Upper lobe of left lung (tissue), 6 donors: ENCODE results near the gene ING3. TPM values are rescaled to one million over a fixed set of nuclear protein-coding genes. Genes with fewer than 3 reads are reported as not detected.
"Not testable (repeated sequence)": the region's sequence is repeated elsewhere in the genome, so short reads cannot be mapped to it uniquely, and the experiment has no call there.

Experiments used
- ATAC-seq, 2 donors: fragments of 200-7000 bp; cut with Tn5 transposase; one replicate each; pipeline ENCODE4 v1.9.1; 2022; ENCODE audit warnings: mild to moderate bottlenecking in 2 of 2, moderate library complexity in 2 of 2; ENCODE audit not compliant: low FRiP score in 2 of 2
- DNase-seq, 2 donors: peaks; one replicate each; pipeline ENCODE4 v3.0.0-alpha.2; 2019 to 2020
- H3K27ac ChIP-seq, 4 donors: fragments of 200-600 bp; sonication (generic); one replicate each; pipeline ENCODE4 v1.5.1; 2016 to 2019
- H3K27me3 ChIP-seq, 4 donors: fragments of 200-600 bp; sonication (generic); one replicate each; pipeline ENCODE4 v1.5.1; 2017 to 2019
- H3K36me3 ChIP-seq, 4 donors: fragments of 200-600 bp; sonication (generic); one replicate each; pipeline ENCODE4 v1.5.1; 2016 to 2019
- H3K4me1 ChIP-seq, 4 donors: fragments of 200-600 bp; sonication (generic); one replicate each; pipeline ENCODE4 v1.5.1; 2018 to 2019
- H3K4me3 ChIP-seq, 4 donors: fragments of 200-600 bp; sonication (generic); one replicate each; pipeline ENCODE4 v1.5.1; 2017 to 2019; ENCODE audit warnings: mild to moderate bottlenecking in 2 of 4, moderate library complexity in 1 of 4
- H3K9me3 ChIP-seq, 4 donors: fragments of 200-600 bp; sonication (generic); one replicate each; pipeline ENCODE4 v1.5.1; 2018 to 2019
- EP300 ChIP-seq, 4 donors: sonication (generic); formaldehyde crosslinking; IDR thresholded peaks; one replicate each; pipeline ENCODE4 v1.5.1; 2017; ENCODE audit warnings: antibody characterized with exemption in 4 of 4, control low read depth in 2 of 4
- POLR2A ChIP-seq, 4 donors: fragments of 450-650 bp; IDR thresholded peaks; one replicate each; pipeline ENCODE4 v1.5.1; 2016 to 2017; ENCODE audit warnings: antibody characterized with exemption in 4 of 4, mild to moderate bottlenecking in 2 of 4
- POLR2AphosphoS5 ChIP-seq, 2 donors: sonication (generic); formaldehyde crosslinking; IDR thresholded peaks; one replicate each; pipeline ENCODE4 v1.5.1; 2017; ENCODE audit warnings: antibody characterized with exemption in 2 of 2
- WGBS, 2 donors: methylation state at CpG; one replicate each; pipeline ENCODE4 v1.1.5; 2017 to 2018; 5-methylcytosine and 5-hydroxymethylcytosine counted together
- total RNA-seq, 6 donors: library from RNA; depleted of rRNA in 4 of 6; stranded (reverse); fragments of >200 nt in 4 of 6; gene quantifications; one replicate each; pipeline versions ENCODE4 v1.1.0 to v1.2.1, GENCODE V29; 2016 to 2021
- TF ChIP-seq, protein P1 (sequence below), 6 experiments: fragments of 450-650 bp in 4 of 6; fragments of 200-600 bp in 2 of 6; sonication (generic) in 2 of 6; IDR thresholded peaks; one replicate each; pipeline ENCODE4 v1.5.1; 2016 to 2019; ENCODE audit warnings: antibody characterized with exemption in 6 of 6
- donor health status: DM: no; HTN: no; CAD: no; lungs with moderate emphysema.
- donor health status: DM: no; HTN: yes; CAD: no; lungs with severe emphysema.

The ING3 gene
- total RNA-seq, 6 donors from 2014 or later = 6.3 to 28.8 (median 15.3) TPM

DNA sequence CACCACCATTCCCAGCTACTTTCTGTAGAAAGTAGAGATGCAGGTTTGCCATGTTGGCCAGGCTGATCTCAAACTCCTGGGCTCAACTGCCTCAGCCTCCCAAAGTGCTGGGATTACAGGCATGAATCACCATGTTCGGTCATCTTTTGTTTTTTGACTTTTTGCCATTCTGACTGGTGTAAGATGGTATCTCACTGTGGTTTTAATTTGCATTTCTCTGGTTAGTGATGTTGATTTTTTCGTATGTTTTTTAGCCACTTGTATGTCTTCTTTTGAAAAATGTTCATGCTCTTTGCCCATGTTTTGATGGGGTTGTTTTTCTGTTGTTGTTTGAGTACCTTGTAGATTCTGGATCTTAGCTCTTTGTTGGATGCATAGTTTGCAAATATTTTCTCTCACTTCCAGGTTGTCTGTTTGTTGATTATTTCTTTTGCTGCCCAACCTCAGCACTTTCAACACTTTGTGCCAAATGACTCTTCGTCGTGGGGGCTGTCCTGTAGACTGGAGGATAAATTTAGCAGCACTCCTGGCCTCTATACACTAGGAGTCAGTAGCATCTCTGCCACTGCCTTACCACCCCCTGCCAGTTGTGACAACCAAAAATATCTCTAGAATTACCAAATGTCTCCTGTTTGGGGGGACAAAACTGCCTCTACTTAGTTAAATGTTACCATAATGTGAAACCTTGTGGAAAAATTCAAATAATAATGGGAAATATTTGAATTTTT is 31.5 kb downstream of the ING3 start:
- 80 to 81% methylated on average over 4 of the region's 4 CpGs for WGBS, 2 donors
- H3K36me3 ChIP-seq = peaks cover 0 to 6% (median 0%) of the 10 kb centered on the region in 4 donors
- H3K27me3 ChIP-seq = no peaks in the 10 kb centered on the region
- ATAC-seq = no peak
- no peak for TF ChIP-seq POLR2A (IDR thresholded peaks at IDR 0.05)
- TF ChIP-seq EP300 (IDR thresholded peaks at IDR 0.05) = no peak
- TF ChIP-seq POLR2AphosphoS5 (IDR thresholded peaks at IDR 0.05) = no peak
- TF ChIP-seq, protein P1, sequence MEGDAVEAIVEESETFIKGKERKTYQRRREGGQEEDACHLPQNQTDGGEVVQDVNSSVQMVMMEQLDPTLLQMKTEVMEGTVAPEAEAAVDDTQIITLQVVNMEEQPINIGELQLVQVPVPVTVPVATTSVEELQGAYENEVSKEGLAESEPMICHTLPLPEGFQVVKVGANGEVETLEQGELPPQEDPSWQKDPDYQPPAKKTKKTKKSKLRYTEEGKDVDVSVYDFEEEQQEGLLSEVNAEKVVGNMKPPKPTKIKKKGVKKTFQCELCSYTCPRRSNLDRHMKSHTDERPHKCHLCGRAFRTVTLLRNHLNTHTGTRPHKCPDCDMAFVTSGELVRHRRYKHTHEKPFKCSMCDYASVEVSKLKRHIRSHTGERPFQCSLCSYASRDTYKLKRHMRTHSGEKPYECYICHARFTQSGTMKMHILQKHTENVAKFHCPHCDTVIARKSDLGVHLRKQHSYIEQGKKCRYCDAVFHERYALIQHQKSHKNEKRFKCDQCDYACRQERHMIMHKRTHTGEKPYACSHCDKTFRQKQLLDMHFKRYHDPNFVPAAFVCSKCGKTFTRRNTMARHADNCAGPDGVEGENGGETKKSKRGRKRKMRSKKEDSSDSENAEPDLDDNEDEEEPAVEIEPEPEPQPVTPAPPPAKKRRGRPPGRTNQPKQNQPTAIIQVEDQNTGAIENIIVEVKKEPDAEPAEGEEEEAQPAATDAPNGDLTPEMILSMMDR (IDR thresholded peaks at IDR 0.05) = no peak
- no peak for DNase-seq
- H3K9me3 ChIP-seq = no peaks in the 10 kb centered on the region
- H3K4me1 ChIP-seq = no peaks in the 10 kb centered on the region
- no peak overlapping the region for H3K4me3 ChIP-seq
- no peak overlapping the region for H3K27ac ChIP-seq

DNA sequence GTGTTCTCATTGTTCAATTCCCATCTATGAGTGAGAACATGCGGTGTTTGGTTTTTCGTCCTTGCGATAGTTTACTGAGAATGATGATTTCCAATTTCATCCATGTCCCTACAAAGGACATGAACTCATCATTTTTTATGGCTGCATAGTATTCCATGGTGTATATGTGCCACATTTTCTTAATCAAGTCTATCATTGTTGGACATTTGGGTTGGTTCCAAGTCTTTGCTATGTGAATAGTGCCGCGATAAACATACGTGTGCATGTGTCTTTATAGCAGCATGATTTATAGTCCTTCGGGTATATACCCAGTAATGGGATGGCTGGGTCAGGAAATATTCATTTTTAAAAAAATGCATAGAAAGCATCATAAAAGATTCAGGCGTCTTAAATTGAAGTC is 33.0 kb downstream of the ING3 start:
- not testable (repeated sequence) for H3K27ac ChIP-seq, H3K4me1 ChIP-seq, H3K9me3 ChIP-seq, H3K36me3 ChIP-seq, H3K4me3 ChIP-seq, DNase-seq, ATAC-seq, H3K27me3 ChIP-seq
- WGBS, 2 donors = 97 to 98% methylated on average over 5 of the region's 8 CpGs

DNA sequence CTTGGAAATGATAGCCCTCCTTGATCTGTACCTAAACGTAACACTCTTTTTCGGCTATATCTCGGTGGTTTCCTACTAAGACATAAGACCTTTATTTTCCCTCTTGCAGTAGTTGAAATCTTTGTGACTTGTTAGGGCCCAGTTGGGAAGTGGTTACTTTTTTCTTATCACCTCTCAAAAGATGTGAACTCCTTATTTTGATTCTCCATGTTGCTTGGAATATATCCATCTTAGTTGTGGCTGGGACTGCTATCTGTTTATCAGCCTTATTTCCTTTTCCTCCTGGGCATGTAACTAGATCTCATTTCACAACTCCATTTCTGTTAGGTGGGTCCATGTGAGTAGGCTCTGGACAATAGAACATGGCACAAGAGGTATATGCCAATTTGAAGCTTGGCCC is 33.8 kb downstream of the ING3 start:
- DNase-seq (no peak), ATAC-seq (no peak)
- no peaks in the 10 kb centered on the region for H3K36me3 ChIP-seq
- 83 to 93% methylated on average over 3 of the region's 3 CpGs for WGBS, 2 donors
- no peak overlapping the region for H3K4me3 ChIP-seq
- H3K9me3 ChIP-seq = no peaks in the 10 kb centered on the region
- peaks cover 5 to 18% (median 10%) of the 10 kb centered on the region in 4 donors for H3K4me1 ChIP-seq
- H3K27me3 ChIP-seq = no peaks in the 10 kb centered on the region
- TF ChIP-seq EP300 (IDR thresholded peaks at IDR 0.05) (no peak), POLR2AphosphoS5 (IDR thresholded peaks at IDR 0.05) (no peak), POLR2A (IDR thresholded peaks at IDR 0.05) (no peak)
- TF ChIP-seq, protein P1 (IDR thresholded peaks at IDR 0.05) = no peak
- no peak overlapping the region for H3K27ac ChIP-seq

DNA sequence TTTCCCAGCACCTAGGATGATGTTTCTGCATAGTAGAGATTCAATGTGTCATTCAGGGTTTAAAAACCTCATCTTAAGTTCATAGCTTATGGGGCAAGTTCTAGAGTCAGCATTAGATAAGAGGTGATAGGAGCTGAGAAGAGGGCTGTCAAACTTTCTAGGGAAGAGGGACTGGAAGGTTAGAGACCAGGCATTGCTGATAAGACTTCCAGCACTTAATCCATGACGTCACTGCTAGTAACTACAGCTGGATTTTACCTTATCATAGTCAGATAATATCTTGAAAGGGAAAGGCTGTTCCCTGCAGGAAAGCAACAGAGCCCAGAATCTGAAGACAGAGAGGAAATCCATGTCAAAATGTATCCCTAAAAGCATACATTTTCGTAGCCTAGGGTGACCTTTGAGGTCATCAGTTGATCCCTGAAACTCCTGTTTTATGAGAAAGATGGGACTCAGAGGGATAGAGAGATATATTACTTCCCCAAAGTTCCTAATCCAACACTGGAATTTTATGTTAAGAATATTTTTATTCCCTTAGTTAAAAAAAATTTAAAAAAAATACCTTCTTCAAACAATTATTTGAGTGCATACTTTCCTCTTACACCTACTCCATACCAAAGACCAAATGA is 34.7 kb downstream of the ING3 start:
- Histone ChIP-seq H3K27ac (no peak overlapping the region), H3K4me1 (peaks cover 5 to 18% (median 13%) of the 10 kb centered on the region in 4 donors), H3K4me3 (no peak overlapping the region), H3K36me3 (no peaks in the 10 kb centered on the region), H3K9me3 (no peaks in the 10 kb centered on the region), H3K27me3 (no peaks in the 10 kb centered on the region)
- DNase-seq = no peak
- TF ChIP-seq POLR2AphosphoS5 (IDR thresholded peaks at IDR 0.05) = no peak
- TF ChIP-seq EP300 (IDR thresholded peaks at IDR 0.05) = no peak
- TF ChIP-seq POLR2A (IDR thresholded peaks at IDR 0.05) = no peak
- TF ChIP-seq, protein P1 (IDR thresholded peaks at IDR 0.05) = no peak
- ATAC-seq = no peak
- 35 to 47% methylated on average over 2 of the region's 2 CpGs for WGBS, 2 donors

DNA sequence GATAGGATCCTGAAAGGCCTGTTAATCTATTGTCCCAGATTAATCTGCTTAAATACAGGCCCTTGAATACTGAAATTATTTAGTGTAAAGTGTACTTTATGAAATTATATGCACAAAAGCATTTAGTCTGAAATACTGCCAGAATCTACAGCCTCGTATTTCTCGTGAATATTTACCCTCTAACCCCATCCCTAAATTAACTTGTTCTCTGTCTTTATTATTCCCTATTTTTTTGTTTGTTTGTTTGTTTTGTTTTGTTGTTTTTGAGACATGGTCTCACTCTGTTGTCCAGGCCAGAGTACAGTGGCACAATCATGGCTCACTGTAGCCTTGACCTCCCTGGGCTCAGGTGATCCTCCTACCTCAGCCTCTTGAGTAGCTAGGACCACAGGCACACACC is 35.3 kb downstream of the ING3 start:
- Histone ChIP-seq H3K27ac (no peak overlapping the region), H3K27me3 (no peaks in the 10 kb centered on the region), H3K36me3 (no peaks in the 10 kb centered on the region), H3K9me3 (no peaks in the 10 kb centered on the region), H3K4me1 (peaks cover 5 to 18% (median 13%) of the 10 kb centered on the region in 4 donors), H3K4me3 (no peak overlapping the region)
- TF ChIP-seq, protein P1 (IDR thresholded peaks at IDR 0.05) = no peak
- TF ChIP-seq POLR2A (IDR thresholded peaks at IDR 0.05) (no peak), POLR2AphosphoS5 (IDR thresholded peaks at IDR 0.05) (no peak), EP300 (IDR thresholded peaks at IDR 0.05) (no peak)
- ATAC-seq (no peak), DNase-seq (no peak)
- 80 to 82% methylated on average over 2 of the region's 2 CpGs for WGBS, 2 donors
